ENCODE measurements around the gene SF3B2.
"Not testable (repeated sequence)": the region's sequence is repeated elsewhere in the genome, so short reads cannot be mapped to it uniquely, and the experiment has no call there.

The SF3B2 gene

DNA sequence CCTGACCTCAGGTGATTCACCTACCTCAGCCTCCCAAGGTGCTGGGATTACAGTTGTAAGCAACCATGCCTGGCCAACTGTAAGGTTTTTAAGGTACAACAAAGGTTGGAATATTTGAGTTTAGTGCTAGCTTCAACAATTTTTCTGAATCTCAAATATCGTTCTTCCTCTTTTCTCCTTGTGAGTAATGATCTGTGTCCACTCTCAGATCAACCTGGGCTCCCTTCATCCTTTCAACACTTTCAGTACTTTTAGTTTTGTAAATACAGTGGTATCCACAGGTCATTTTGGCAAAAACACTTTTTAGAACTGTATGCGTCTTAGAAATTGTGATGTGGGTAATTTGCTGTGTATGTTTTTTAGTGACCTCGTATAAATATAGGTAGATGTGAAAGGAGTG is 25.8 kb downstream of the SF3B2 start:
- no peak for DNase-seq

DNA sequence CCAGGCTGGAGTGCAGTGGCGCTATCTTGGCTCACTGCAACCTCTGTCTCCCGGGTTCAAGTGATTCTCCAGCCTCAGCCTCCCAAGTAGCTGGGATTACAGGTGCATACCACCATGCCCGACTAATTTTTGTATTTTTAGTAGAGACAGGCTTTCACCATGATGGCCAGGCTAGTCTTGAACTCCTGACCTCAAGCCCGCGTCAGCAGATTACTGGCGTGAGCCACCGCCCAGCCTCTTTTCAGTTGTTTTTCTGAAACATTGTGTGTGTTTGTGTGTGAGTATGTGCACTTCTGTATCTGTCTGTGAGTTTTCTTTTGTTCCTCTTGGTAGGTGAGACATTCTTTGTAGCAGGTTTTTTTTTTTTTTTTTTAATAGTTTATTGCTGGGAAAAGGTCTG is 26.8 kb downstream of the SF3B2 start:
- not testable (repeated sequence) for DNase-seq

GRCh38 chr11:66080055-66080817 is 28.1 kb downstream of the SF3B2 start:
- DNase-seq: peak; percentile 21

- peak; percentile 14 for DNase-seq
Measured at GRCh38 chr11:66081505-66081904, 29.3 kb downstream of the SF3B2 start.

DNA sequence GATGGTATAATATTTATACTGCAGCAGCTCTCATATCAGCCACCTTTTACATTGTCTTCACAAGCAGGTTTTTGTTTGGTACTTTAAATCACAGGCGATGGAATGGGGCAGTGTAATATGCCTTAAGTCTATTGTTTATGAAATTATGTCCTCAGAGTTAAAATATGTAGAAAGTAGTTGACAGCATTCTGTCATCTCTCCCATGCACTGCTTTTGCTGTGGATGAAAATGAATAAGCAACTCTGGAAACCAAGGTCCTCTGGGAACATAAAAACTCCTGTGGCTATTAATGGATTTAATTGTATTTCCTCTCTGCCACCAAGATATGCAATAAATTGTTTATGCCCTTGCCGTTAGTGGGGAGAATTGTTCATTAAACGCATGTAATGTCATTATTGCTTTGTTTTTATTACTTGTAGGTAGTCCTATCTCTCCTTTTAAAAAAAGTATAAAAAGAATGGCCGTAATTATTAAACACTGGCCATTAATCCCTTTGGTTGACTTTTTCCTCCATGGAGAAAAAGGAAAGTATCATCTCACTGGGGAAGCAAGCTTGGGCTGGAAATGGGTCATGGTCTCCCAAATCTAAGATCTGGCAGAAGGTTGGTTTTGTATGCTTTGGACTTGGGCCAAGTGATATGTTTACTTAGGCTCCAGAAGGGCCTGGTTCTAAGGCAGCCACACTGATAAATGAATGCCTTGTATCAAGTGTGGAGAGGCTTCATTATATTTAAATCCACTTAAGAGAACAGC is 31.0 kb downstream of the SF3B2 start:
- no peak for DNase-seq

- no peak for DNase-seq
Measured at GRCh38 chr11:66083767-66084166, 31.6 kb downstream of the SF3B2 start.

DNA sequence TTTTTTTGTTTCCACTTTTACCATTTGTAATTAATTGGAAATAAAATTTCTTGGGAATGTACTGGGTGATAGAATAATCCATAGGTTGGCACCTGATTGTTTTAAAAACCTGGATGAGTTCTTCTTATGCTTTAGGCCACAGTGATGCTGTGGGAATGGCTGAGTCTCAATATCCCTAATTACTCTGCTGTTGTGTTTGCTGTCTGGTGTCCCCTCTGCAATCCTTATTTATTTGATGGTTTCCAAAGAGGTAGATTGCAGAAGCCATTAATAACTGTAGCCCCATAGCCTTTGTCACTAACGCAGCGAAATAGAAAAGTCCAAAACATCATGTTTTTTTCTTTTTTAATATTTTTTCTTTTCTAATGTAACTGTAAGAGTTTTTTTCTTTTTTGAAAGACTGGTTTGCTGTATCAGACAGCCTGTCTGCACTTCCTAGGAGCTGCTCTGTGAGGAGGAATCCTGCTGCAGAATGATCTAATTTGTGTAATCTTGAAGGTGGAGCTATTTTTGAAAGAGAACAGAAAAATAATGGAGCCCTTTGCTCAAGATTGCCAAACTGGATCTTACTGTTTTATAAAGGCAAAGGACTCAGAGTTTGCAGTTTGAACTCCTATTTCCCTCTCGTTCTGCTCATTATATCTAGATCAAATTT is 32.8 kb downstream of the SF3B2 start:
- no peak for DNase-seq

GRCh38 chr11:66087148-66087908 is 35.2 kb downstream of the SF3B2 start:
- DNase-seq: no peak

GRCh38 chr11:66089067-66089466 is 36.9 kb downstream of the SF3B2 start:
- no peak for DNase-seq

- DNase-seq: no peak
Measured at GRCh38 chr11:66090288-66090687, 38.1 kb downstream of the SF3B2 start.

- DNase-seq: not testable (repeated sequence)
Measured at GRCh38 chr11:66092125-66092524, 40.0 kb downstream of the SF3B2 start.

DNA sequence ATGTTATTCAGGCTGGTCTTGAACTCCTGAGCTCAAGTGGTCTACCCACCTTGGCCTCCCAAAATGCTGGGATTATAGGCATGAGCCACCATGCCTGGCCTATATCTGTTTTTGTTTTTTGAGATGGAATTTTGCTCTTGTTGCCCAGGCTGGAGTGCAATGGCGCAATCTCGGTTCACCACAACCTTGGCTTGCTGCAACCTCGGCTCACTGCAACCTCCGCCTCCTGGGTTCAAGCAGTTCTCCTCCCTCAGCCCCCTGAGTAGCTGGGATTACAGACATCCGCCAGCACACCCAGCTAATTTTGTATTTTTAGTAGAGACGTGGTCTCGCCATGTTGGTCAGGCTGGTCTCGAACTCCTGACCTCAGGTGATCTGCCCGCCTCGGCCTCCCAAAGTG is 47.6 kb downstream of the SF3B2 start:
- DNase-seq: not testable (repeated sequence)

DNA sequence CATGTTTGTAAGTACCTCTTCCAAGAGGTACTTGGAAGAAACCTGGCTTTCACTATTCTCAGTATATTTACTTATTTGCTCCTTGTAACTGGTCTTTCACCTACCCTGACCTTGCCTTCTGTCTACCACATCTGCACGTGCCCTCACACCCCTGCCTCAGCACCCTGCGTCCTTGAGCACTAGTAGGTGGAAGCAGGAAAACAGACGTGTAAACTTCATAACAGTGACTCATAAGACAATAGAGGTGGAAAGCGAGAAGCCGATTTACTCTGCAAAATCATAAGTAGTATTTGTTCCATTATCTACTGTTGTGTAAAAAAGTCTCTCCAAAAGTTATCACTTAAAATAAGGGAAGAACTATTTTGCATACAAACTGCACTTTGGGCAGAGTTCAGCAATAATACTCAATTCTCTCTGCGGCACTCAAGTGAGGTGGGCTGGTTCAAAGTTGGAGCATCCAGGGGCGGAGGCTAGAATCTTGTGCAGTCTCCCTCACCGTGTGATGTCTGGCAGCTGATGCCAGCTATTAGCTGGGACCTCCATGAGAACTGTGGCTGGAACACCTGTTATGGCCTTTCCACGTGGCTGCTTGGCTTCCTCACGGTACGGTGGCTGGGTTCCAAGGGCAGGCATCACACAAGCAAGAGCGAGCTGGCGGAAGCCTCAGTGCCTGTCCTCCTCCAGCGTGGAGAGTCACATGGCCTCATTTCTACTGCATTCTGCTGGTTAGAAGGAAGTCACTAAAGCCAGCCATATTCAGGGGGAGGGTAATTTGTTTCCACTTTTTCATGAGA is 48.3 kb downstream of the SF3B2 start:
- DNase-seq: no peak

DNA sequence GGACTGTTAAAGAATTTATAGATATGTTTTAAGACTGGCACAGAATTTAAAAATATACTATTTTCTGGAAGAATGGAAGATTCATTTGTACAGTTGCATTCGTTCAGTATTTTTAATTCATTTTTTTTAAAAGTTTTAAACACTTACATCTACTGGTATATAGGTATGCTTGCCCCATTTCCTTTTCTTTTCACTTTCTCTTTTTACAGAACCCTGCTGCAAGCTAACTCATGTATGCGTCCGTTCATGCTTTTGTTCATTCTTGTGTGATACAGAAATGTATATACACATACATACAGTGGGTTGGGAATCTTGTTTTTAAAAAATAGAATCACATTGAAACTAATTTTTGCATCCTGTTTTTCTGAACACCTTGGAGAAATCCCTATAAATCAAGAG is 48.9 kb downstream of the SF3B2 start:
- DNase-seq: no peak

DNA sequence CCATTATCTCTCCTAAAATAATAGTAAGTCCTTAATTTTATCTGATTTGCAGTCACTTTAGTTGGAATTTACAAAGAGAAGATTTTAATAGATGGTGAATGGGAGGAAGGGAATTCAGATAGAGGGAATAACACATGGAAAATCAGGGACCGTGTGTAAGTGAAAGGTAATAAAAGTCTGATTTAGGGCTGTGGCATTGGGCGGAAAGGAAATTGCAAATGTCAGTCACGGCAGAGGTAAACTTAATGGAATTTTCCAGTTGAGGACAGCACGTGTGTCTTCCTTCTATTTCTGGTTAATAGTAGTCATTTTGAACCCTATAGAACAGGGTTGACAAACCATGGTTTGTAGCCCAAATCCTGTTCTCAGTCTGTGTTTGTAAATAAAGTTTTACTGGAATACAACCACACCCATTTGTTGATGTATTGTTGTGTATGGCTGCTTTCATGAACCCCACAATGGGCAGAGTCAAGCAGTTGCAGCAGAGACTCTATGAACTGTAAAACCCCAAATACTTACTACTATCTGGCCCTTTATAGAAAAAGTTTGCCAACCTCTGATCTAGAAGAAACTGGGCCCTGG is 52.0 kb downstream of the SF3B2 start:
- no peak for DNase-seq

DNA sequence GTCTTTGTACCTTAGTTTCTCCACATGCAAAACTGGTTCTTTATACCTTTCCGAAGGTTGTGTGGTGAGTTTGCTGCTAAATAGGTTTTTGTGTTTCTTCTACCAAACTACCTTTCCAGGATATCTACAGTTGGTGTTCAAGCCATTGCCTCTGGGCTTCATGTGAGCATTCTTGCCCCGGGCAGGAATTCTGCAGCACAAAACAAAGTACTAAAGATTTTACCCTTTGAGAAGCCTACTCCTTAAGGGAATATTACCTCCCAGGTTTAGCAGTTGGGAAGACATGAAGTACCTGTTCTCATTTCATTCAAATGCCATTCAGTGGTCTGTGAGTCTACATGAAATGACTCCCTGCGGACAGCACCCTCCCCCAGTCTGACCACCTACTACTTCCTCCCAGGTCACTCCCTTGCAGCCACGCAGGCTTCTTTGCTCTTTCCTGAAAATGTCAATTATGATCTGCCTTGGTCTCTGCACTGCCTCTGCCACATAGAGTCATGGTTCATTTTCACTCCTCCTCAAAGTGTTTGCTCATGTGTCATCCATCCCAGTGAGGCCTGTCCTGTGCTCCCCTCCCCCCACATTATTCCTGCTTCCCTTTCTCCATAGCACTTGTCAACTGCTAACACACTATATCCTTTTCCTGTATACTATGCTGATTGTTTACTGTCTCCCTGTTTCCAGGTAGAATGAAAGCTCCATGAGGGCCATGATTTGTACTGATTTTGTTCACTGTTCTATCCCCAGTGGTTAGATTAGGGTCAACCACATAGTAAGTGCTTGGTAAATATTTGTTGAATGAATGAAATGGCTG is 54.8 kb downstream of the SF3B2 start:
- DNase-seq: no peak

GRCh38 chr11:66107600-66108510 is 55.7 kb downstream of the SF3B2 start:
- DNase-seq: no peak

- DNase-seq: no peak
Measured at GRCh38 chr11:66109294-66109693, 57.1 kb downstream of the SF3B2 start.

GRCh38 chr11:66111158-66111557 is 59.0 kb downstream of the SF3B2 start:
- no peak for DNase-seq

GRCh38 chr11:66112041-66112491 is 59.9 kb downstream of the SF3B2 start:
- DNase-seq: no peak

All from NK-92 treated with Interleukin-12 subunit alpha and Interleukin-12 subunit beta, amount 100 ng/mL, for 24 hours (cell line).